Neural cell (in vitro differentiated cells): ENCODE measurements around the gene CSF2RB. TPM values are rescaled to one million over a fixed set of nuclear protein-coding genes. Genes with fewer than 3 reads are reported as not detected.

Experiments used
- H2AFZ ChIP-seq: fragments of 200-600, 300-800 bp; sonication (generic), shearing (Covaris generic); 2 replicates; pipeline ENCODE4 v1.6.0; 2014; ENCODE audit warnings: low read depth, mild to moderate bottlenecking, antibody characterized with exemption, low read length, moderate library complexity
- H3F3A ChIP-seq: fragments of 200-600 bp; shearing (Covaris generic); 2 replicates; pipeline ENCODE4 v1.6.1; 2016; ENCODE audit warnings: mild to moderate bottlenecking, moderate library complexity, mixed read lengths, antibody characterized with exemption, low read length; ENCODE audit not compliant: insufficient read depth, poor library complexity, severe bottlenecking
- H3K27ac ChIP-seq: fragments of 200-600, 300-800 bp; sonication (generic), shearing (Covaris generic); 2 replicates; pipeline ENCODE4 v1.5.1; 2014; ENCODE audit warnings: mild to moderate bottlenecking, low read length, moderate library complexity
- H3K27me3 ChIP-seq: fragments of 300-800, 200-600 bp; sonication (generic), shearing (Covaris generic); 2 replicates; pipeline ENCODE4 v1.6.0; 2014; ENCODE audit warnings: mild to moderate bottlenecking, low read depth, low read length, moderate library complexity; ENCODE audit not compliant: insufficient read depth
- H3K36me3 ChIP-seq: fragments of 300-800, 200-600 bp; sonication (generic), shearing (Covaris generic); 2 replicates; pipeline ENCODE4 v1.5.1; 2014; ENCODE audit warnings: mild to moderate bottlenecking, antibody characterized with exemption, low read length, moderate library complexity; ENCODE audit not compliant: insufficient read depth
- H3K4me2 ChIP-seq: fragments of 300-800, 200-600 bp; sonication (generic), shearing (Covaris generic); 2 replicates; pipeline ENCODE4 v1.6.0; 2014; ENCODE audit warnings: mild to moderate bottlenecking, low read length
- H3K4me3 ChIP-seq: fragments of 300-800, 200-600 bp; sonication (generic), shearing (Covaris generic); 2 replicates; pipeline ENCODE4 v1.5.1; 2014; ENCODE audit warnings: mild to moderate bottlenecking, low read length, moderate library complexity
- H3K79me2 ChIP-seq: fragments of 200-600 bp; shearing (Covaris generic); replicated peaks from 2 replicates; pipeline ENCODE4 v1.6.0; 2014; ENCODE audit warnings: mild to moderate bottlenecking, low read length, moderate library complexity; ENCODE audit not compliant: insufficient read depth
- H3K9ac ChIP-seq: fragments of 300-800, 200-600 bp; sonication (generic), shearing (Covaris generic); 2 replicates; pipeline ENCODE4 v1.6.1; 2016; ENCODE audit warnings: mild to moderate bottlenecking, low read length, mixed read lengths
- H3K9me2 ChIP-seq: fragments of 200-600 bp; shearing (Covaris generic); 2 replicates; pipeline ENCODE4 v1.6.1; 2016; ENCODE audit warnings: mild to moderate bottlenecking, low read length, mixed read lengths; ENCODE audit not compliant: insufficient read depth
- H3K9me3 ChIP-seq: fragments of 200-600, 300-800 bp; sonication (generic), shearing (Covaris generic); 2 replicates; pipeline ENCODE4 v1.6.1; 2016; ENCODE audit warnings: mild to moderate bottlenecking, mixed run types, low read length, moderate library complexity, mixed read lengths
- H4K20me1 ChIP-seq: fragments of 200-600 bp; shearing (Covaris generic); 2 replicates; pipeline ENCODE4 v1.6.1; 2016; ENCODE audit warnings: mild to moderate bottlenecking, mixed run types; ENCODE audit not compliant: insufficient read depth
- EP300 ChIP-seq: fragments of 450-650 bp; conservative IDR thresholded peaks from 2 replicates; pipeline ENCODE4 v1.6.1; 2014; ENCODE audit warnings: antibody characterized with exemption, mild to moderate bottlenecking, moderate library complexity; ENCODE audit not compliant: poor library complexity, severe bottlenecking
- EZH2 ChIP-seq: fragments of 200-600, 300-800 bp; shearing (Covaris generic), sonication (generic); IDR thresholded peaks from 2 replicates; pipeline ENCODE4 v1.6.1; 2014; ENCODE audit warnings: antibody characterized with exemption, low read length, borderline replicate concordance, mild to moderate bottlenecking; ENCODE audit not compliant: insufficient read depth, poor library complexity, severe bottlenecking
- MXI1 ChIP-seq: fragments of 450-650 bp; conservative IDR thresholded peaks from 2 replicates; pipeline ENCODE4 v1.6.1; 2014; ENCODE audit warnings: antibody characterized with exemption, mild to moderate bottlenecking; ENCODE audit not compliant: poor library complexity, severe bottlenecking
- POLR2AphosphoS5 ChIP-seq: IDR thresholded peaks from 2 replicates; pipeline ENCODE4 v1.6.1; 2012
- RAD21 ChIP-seq: fragments of 450-650 bp; conservative IDR thresholded peaks from 2 replicates; pipeline ENCODE4 v1.6.1; 2014; ENCODE audit warnings: antibody characterized with exemption, mild to moderate bottlenecking, moderate library complexity
- REST ChIP-seq: IDR thresholded peaks from 2 replicates; pipeline ENCODE4 v1.6.1; 2012; ENCODE audit warnings: borderline replicate concordance
- SMC3 ChIP-seq: fragments of 450-650 bp; conservative IDR thresholded peaks from 2 replicates; pipeline ENCODE4 v1.6.1; 2014; ENCODE audit warnings: antibody characterized with exemption, mild to moderate bottlenecking, moderate library complexity; ENCODE audit not compliant: poor library complexity
- TAF1 ChIP-seq: IDR thresholded peaks from 2 replicates; pipeline ENCODE4 v1.6.1; 2012; ENCODE audit warnings: low read depth
- polyA plus RNA-seq: library from polyadenylated mRNA; depleted of rRNA; stranded (reverse); fragments of >200 nt; gene quantifications from 2 replicates; pipeline ENCODE4 v1.2.3, GENCODE V29; 2014
- TF ChIP-seq, protein P1 (sequence below): fragments of 450-650 bp; IDR thresholded peaks from 2 replicates; pipeline ENCODE4 v1.5.1; 2014; ENCODE audit warnings: antibody characterized with exemption, mild to moderate bottlenecking, moderate library complexity; ENCODE audit not compliant: poor library complexity, severe bottlenecking

The CSF2RB gene
- polyA plus RNA-seq, 1 donor from 2014 or later: not detected

DNA sequence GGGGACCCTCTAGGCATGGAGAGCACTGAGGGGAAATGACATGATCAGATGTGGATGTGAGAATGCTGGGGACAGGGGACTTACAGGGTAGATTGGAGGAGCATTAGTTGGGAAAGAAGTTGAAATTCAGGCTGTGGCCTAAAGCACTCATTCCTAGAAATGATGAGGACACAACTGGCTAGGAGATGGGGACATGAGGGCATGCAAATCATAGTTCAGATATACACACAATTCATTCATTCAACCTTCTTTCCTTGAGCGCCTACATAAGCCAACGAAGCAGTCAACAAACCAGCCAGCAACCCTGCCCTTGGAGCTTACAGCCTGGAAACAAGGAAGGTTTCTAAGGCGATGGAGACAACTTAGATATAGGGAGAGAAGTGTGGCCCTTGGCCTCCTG, 14.2 kb downstream of the CSF2RB start:
- Histone ChIP-seq H3F3A (no peaks in the 10 kb centered on the region), H3K9me2 (no peaks in the 10 kb centered on the region), H3K36me3 (no peaks in the 10 kb centered on the region), H3K9ac (no peak overlapping the region), H3K9me3 (no peaks in the 10 kb centered on the region), H3K27me3 (no peaks in the 10 kb centered on the region), H3K79me2 (no peaks in the 10 kb centered on the region), H4K20me1 (no peaks in the 10 kb centered on the region), H3K4me2 (no peak overlapping the region), H2AFZ (no peak overlapping the region), H3K27ac (no peak overlapping the region), H3K4me3 (no peak overlapping the region)
- no peak for TF ChIP-seq TAF1
- no peak for TF ChIP-seq POLR2AphosphoS5
- TF ChIP-seq SMC3: no peak
- no peak for TF ChIP-seq EZH2
- TF ChIP-seq, protein P1, sequence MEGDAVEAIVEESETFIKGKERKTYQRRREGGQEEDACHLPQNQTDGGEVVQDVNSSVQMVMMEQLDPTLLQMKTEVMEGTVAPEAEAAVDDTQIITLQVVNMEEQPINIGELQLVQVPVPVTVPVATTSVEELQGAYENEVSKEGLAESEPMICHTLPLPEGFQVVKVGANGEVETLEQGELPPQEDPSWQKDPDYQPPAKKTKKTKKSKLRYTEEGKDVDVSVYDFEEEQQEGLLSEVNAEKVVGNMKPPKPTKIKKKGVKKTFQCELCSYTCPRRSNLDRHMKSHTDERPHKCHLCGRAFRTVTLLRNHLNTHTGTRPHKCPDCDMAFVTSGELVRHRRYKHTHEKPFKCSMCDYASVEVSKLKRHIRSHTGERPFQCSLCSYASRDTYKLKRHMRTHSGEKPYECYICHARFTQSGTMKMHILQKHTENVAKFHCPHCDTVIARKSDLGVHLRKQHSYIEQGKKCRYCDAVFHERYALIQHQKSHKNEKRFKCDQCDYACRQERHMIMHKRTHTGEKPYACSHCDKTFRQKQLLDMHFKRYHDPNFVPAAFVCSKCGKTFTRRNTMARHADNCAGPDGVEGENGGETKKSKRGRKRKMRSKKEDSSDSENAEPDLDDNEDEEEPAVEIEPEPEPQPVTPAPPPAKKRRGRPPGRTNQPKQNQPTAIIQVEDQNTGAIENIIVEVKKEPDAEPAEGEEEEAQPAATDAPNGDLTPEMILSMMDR: no peak
- TF ChIP-seq MXI1: no peak
- no peak for TF ChIP-seq REST
- no peak for TF ChIP-seq EP300
- no peak for TF ChIP-seq RAD21

DNA sequence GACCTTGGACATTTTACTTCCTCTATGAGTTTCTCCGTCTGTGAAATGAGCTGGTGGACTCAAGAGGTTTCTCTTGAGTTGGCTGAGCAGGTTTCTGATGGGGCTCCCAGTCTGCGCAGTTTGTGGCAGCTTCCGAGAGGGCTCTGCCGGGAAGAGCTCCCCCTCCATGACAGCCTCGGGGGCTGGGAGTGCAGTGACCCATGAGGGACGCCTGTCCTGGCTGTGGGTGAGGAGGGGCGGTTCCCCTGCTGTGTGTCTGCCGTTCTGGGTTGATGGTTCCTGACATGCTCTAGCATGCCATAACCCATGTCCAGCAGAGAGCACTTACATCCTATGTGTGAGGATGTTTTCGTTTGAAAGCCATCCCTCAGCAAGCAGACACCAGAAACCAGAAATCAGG, 14.8 kb downstream of the CSF2RB start:
- Histone ChIP-seq H2AFZ (no peak overlapping the region), H3K36me3 (no peaks in the 10 kb centered on the region), H3K9ac (no peak overlapping the region), H3K9me3 (no peaks in the 10 kb centered on the region), H3K27me3 (no peaks in the 10 kb centered on the region), H3K27ac (no peak overlapping the region), H3F3A (no peaks in the 10 kb centered on the region), H3K4me3 (no peak overlapping the region), H4K20me1 (no peaks in the 10 kb centered on the region), H3K9me2 (no peaks in the 10 kb centered on the region), H3K79me2 (no peaks in the 10 kb centered on the region), H3K4me2 (no peak overlapping the region)
- TF ChIP-seq MXI1: no peak
- no peak for TF ChIP-seq EP300
- TF ChIP-seq TAF1: no peak
- no peak for TF ChIP-seq RAD21
- no peak for TF ChIP-seq REST
- no peak for TF ChIP-seq POLR2AphosphoS5
- no peak for TF ChIP-seq EZH2
- TF ChIP-seq, protein P1: no peak
- TF ChIP-seq SMC3: no peak
